ENCODE measurements around the gene CHD9. TPM values are rescaled to one million over a fixed set of nuclear protein-coding genes. Genes with fewer than 3 reads are reported as not detected.

CHD9 gene
- total RNA-seq, 4 donors from 2014 or later, result 24.5 to 84.0 (median 48.2) TPM

GRCh38 chr16:53147500-53148065, 92.8 kb downstream of the CHD9 start:
- Histone ChIP-seq H3K27ac (peak overlapping the region in 3 of 4 donors; percentile 1 to 65 (median 20)), H3K4me3 (no peak overlapping the region), H3K27me3 (no peaks in the 10 kb centered on the region), H3K36me3 (no peaks in the 10 kb centered on the region), H3K9me3 (peaks cover 0 to 14% (median 4%) of the 10 kb centered on the region in 3 donors), H3K4me1 (peaks cover 13 to 19% of the 10 kb centered on the region in 2 donors)
- DNase-seq, result no peak
- in situ Hi-C loops (cut with MboI; ENCODE audit: low sequenced_read_pairs in 4 of 4), result no loop called here
- intact Hi-C loops (cut with DNase I; ENCODE audit: low total_unique reads), result no loop called here
- TF ChIP-seq CTCF (IDR thresholded peaks at IDR 0.05 in 4 of 5, conservative IDR thresholded peaks at IDR 0.05 in 1 of 5) (no peak), POLR2A (IDR thresholded peaks at IDR 0.05) (no peak)
- ATAC-seq, result peak in 1 of 2 donors; percentile 60

- DNase-seq (no peak), ATAC-seq (no peak)
- Histone ChIP-seq H3K36me3 (no peaks in the 10 kb centered on the region), H3K27me3 (no peaks in the 10 kb centered on the region), H3K4me1 (peaks cover 31 to 40% of the 10 kb centered on the region in 2 donors), H3K4me3 (no peak overlapping the region), H3K27ac (no peak overlapping the region), H3K9me3 (peaks cover 0 to 14% (median 4%) of the 10 kb centered on the region in 3 donors)
- no peak for TF ChIP-seq CTCF (IDR thresholded peaks at IDR 0.05 in 4 of 5, conservative IDR thresholded peaks at IDR 0.05 in 1 of 5)
- TF ChIP-seq POLR2A (IDR thresholded peaks at IDR 0.05), result no peak
- intact Hi-C loops (cut with DNase I; ENCODE audit: low total_unique reads), result no loop called here
- in situ Hi-C loops (cut with MboI; ENCODE audit: low sequenced_read_pairs in 4 of 4), result loop anchor here in 3 of 4 donors (10.0 to 25.0 kb wide), 2 partner anchors 88 to 96 kb away; partner anchors contain the start of genes CHD9 (in 3 of the 3) and CHD9NB (in 3 of the 3)
These were observed 96.0 kb downstream of the CHD9 start for GRCh38 chr16:53150769-53151168.

DNA sequence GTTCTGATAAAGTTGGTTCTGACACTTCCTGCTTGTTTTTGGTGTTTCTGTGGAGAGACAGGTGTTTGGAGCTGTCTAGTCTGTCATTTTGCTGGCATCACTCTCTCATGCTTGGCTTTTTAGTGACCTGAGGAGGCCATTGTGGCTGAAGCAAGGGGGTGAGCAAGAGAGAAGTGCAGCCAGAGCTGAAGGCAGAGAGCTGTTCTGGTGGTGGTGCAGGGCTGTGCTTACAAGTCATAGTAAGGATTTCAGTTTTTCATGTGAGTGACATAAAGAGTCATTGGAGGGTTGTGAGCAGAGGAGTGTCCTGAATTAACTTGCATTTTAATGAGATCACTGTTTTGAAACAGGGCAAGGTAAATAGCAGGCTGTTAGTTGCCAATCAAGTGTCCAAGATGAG, 97.5 kb downstream of the CHD9 start:
- peak overlapping the region; percentile 12 to 67 (median 52) for H3K27ac ChIP-seq
- no peak for TF ChIP-seq CTCF (IDR thresholded peaks at IDR 0.05 in 4 of 5, conservative IDR thresholded peaks at IDR 0.05 in 1 of 5)
- H3K4me3 ChIP-seq, result no peak overlapping the region
- DNase-seq, result no peak
- peaks cover 31 to 36% of the 10 kb centered on the region in 2 donors for H3K4me1 ChIP-seq
- H3K27me3 ChIP-seq, result no peaks in the 10 kb centered on the region
- H3K36me3 ChIP-seq, result peaks cover 0 to 14% of the 10 kb centered on the region in 2 donors
- intact Hi-C loops (cut with DNase I; ENCODE audit: low total_unique reads) (no loop called here), in situ Hi-C loops (cut with MboI; ENCODE audit: low sequenced_read_pairs in 4 of 4) (loop anchor here in 3 of 4 donors (10.0 to 25.0 kb wide), 2 partner anchors 90 to 98 kb away; partner anchors contain the start of genes CHD9 (in 3 of the 3) and CHD9NB (in 3 of the 3))
- ATAC-seq, result peak; percentile 52 to 77
- H3K9me3 ChIP-seq, result peaks cover 0 to 14% (median 4%) of the 10 kb centered on the region in 3 donors

DNA sequence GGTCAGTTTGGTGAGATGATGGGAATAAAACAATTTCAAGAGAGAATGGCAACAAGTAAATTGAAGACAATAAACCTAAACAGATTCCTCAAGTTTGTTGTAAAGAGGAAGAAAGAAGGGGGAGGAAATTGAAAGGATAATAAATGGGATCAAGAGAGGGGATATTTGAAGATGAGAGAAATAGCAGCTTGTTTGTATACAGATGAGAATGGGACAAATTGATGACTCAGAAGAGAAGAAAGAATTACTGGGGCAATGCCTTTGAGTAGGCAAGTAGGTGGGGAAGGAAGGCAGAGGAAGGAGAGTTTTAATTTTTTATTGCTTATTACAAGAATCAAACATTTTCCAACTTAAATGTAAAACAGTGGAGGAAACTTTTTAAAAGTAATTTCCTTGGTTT, 98.3 kb downstream of the CHD9 start:
- H3K27me3 ChIP-seq, result no peaks in the 10 kb centered on the region
- no peak for TF ChIP-seq CTCF (IDR thresholded peaks at IDR 0.05 in 4 of 5, conservative IDR thresholded peaks at IDR 0.05 in 1 of 5)
- TF ChIP-seq POLR2A (IDR thresholded peaks at IDR 0.05), result no peak
- in situ Hi-C loops (cut with MboI; ENCODE audit: low sequenced_read_pairs in 4 of 4) (loop anchor here in 3 of 4 donors (10.0 to 25.0 kb wide), 2 partner anchors 91 to 98 kb away; partner anchors contain the start of genes CHD9 (in 3 of the 3) and CHD9NB (in 3 of the 3)), intact Hi-C loops (cut with DNase I; ENCODE audit: low total_unique reads) (no loop called here)
- H3K27ac ChIP-seq, result peak overlapping the region in 3 of 4 donors; percentile 41 to 67 (median 62)
- H3K4me3 ChIP-seq, result no peak overlapping the region
- DNase-seq (no peak), ATAC-seq (no peak)
- peaks cover 27 to 29% of the 10 kb centered on the region in 2 donors for H3K4me1 ChIP-seq
- peaks cover 0 to 18% of the 10 kb centered on the region in 2 donors for H3K36me3 ChIP-seq
- peaks cover 0 to 14% (median 4%) of the 10 kb centered on the region in 3 donors for H3K9me3 ChIP-seq

All from gastrocnemius medialis (tissue), 4 donors.